HG03575 (cell line): ENCODE data around the gene TMC1.

Source experiments
- ATAC-seq: cut with Tn5 transposase; IDR thresholded peaks from one replicate; pipeline ENCODE4 v1.9.1; 2021; ENCODE audit not compliant: unreplicated experiment, insufficient number of reproducible peaks, low FRiP score; ENCODE audit errors: extremely low read depth

The TMC1 gene

GRCh38 chr9:72875221-72875620 lies 353.8 kb downstream of the TMC1 start:
- no peak for ATAC-seq

DNA sequence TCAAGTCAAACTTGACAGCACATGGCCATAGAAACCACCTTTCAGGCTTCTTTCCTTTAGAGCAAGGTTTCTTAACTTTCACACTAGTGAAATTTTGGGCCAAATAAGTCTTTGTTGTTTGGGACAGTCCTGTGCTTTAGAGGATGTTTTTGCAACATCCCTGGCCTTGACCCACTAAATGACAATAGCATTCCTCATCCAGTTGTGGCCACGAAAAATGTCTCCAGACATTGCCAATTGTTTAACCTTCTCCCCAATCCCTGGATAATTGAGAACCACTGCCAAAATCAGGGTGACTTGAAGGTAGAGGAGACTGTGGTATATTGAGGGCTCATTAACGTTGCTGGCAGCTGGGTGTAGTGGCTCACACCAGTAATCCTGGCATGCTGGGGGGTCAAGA lies 359.4 kb downstream of the TMC1 start:
- no peak for ATAC-seq

GRCh38 chr9:72882117-72882775 lies 360.8 kb downstream of the TMC1 start:
- ATAC-seq, result no peak

DNA sequence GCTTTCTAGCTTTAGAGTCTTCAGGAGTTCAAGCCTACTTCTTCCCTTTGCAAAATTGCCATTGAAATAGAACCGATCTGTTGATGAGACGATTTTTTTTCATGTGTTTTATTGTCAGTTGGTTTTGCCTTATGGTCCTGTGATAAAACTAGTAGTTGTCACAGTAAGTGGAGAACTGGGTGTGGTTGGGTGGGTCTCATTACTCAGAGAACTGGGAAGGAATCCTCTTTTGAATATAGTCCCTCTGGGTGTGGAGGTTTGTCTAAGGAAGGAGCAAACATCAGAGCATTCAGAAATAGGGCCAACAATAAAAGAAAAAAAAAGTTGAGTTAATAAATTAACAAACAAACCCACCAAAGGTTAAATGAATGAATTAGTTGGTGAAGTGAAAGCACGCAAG lies 362.5 kb downstream of the TMC1 start:
- no peak for ATAC-seq

DNA sequence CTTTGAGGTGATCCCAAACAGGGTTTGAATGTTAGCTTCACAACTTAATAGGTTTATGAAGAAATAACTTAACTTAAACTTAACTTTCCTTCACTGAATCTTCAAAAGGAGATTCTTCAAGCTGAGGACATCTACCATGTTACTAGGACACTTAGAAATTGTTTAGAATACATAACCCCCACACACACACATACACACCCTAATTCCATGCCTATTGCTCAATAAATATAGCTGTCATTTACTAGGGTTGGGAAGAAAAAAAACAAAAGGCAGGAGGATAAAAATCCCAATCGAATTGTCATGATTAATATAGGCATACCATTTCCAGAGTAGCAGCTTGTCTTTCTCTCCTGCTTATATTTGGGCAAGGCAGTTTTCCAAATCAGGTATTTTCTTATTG lies 363.1 kb downstream of the TMC1 start:
- no peak for ATAC-seq
